Measurements from ENCODE around the gene AFF3. TPM values are rescaled to one million over a fixed set of nuclear protein-coding genes. Genes with fewer than 3 reads are reported as not detected.

The AFF3 gene
- total and polyA plus RNA-seq, 8 donors: 1.4 to 78.8 (median 14.7) TPM

DNA sequence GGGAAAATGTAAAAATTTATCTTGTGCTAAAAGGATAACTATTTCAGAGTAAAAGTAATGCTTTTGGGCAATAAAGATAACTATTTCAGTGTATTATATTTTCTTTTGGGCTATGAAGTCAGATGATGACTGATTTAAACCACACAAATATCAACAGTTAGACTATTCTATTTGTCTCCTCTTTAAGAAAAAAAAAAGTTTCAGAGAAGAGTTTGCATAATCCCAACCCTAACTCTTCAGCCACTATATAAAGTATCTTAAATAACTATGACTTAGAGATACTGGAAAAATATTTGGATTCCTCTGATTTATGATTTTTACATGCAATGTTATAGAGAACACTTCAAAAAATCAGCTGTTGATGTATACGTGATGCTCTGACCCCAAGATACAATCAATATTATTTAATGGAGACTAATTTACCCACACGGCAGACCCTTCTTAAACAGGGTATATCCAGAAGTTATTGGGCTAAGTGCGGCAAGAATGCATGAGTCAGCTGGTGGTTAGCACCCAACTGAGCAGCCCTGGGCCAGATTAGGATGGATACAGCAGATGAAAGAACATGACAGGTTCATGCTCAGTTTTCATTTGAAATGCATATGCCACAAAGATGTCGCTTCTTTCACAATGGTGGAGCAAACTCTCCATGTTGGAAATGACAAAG, 279.0 kb downstream of the AFF3 start:
- no peak overlapping the region for H3K4me3 ChIP-seq
- WGBS, 5 donors: 93 to 97% (median 96%) methylated on average over 4 of the region's 4 CpGs
- no peak for DNase-seq
- intact Hi-C loops (cut with DNase I; ENCODE audit: low total_unique reads): no loop called here
- TF ChIP-seq POLR2AphosphoS5 (IDR thresholded peaks at IDR 0.05) (no peak), POLR2A (IDR thresholded peaks at IDR 0.05) (no peak), EP300 (IDR thresholded peaks at IDR 0.05) (no peak)
- TF ChIP-seq, protein P1, sequence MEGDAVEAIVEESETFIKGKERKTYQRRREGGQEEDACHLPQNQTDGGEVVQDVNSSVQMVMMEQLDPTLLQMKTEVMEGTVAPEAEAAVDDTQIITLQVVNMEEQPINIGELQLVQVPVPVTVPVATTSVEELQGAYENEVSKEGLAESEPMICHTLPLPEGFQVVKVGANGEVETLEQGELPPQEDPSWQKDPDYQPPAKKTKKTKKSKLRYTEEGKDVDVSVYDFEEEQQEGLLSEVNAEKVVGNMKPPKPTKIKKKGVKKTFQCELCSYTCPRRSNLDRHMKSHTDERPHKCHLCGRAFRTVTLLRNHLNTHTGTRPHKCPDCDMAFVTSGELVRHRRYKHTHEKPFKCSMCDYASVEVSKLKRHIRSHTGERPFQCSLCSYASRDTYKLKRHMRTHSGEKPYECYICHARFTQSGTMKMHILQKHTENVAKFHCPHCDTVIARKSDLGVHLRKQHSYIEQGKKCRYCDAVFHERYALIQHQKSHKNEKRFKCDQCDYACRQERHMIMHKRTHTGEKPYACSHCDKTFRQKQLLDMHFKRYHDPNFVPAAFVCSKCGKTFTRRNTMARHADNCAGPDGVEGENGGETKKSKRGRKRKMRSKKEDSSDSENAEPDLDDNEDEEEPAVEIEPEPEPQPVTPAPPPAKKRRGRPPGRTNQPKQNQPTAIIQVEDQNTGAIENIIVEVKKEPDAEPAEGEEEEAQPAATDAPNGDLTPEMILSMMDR (IDR thresholded peaks at IDR 0.05): no peak
- no peak overlapping the region for H3K27ac ChIP-seq
- H3K4me1 ChIP-seq: peaks cover 4 to 30% (median 19%) of the 10 kb centered on the region in 4 donors
- no peaks in the 10 kb centered on the region for H3K27me3 ChIP-seq
- no peaks in the 10 kb centered on the region for H3K9me3 ChIP-seq
- no peaks in the 10 kb centered on the region for H3K36me3 ChIP-seq

DNA sequence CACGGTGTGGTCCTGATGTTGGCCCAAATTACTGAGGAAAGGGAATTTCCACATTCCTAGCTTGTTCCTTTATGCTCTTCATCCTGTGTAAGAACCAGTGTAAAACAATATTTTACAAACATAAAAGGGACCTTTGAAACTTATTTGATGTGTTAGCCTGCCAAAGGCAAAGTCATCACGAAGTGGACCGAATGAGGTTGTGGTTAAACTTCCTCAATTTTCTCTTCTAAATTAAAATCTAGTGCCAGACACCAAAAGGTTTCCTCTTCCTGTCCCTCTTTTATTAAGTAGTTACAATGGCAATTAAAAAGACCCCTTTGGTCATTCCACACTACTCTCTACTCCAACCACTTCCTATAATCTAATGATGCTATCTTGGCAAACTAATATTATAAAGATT, 279.8 kb downstream of the AFF3 start:
- WGBS, 5 donors: 26 to 50% (median 42%) methylated on average over 3 of the region's 3 CpGs
- no peaks in the 10 kb centered on the region for H3K36me3 ChIP-seq
- no peak overlapping the region for H3K4me3 ChIP-seq
- H3K9me3 ChIP-seq: no peaks in the 10 kb centered on the region
- intact Hi-C loops (cut with DNase I; ENCODE audit: low total_unique reads): no loop called here
- DNase-seq: no peak
- TF ChIP-seq, protein P1 (IDR thresholded peaks at IDR 0.05): no peak
- TF ChIP-seq POLR2A (IDR thresholded peaks at IDR 0.05) (no peak), EP300 (IDR thresholded peaks at IDR 0.05) (no peak), POLR2AphosphoS5 (IDR thresholded peaks at IDR 0.05) (no peak)
- peaks cover 4 to 32% (median 20%) of the 10 kb centered on the region in 4 donors for H3K4me1 ChIP-seq
- H3K27ac ChIP-seq: no peak overlapping the region
- H3K27me3 ChIP-seq: no peaks in the 10 kb centered on the region

DNA sequence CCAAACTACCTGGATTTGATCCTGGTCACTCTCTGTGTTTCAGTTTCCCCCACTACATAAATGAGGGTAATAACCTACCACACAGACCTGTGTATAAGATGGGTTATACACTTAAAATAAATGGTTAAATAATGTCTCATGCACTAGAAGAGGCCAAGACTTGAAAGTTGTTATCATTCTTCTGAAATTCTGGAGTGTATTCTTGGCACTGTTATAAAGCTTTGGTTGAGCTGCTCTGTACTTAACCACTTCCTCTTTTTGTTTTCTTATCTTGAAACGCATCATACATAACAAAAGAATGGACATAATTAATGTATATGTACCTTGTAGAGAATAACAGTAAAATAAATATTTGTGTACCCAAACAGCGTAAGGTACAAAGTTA, 281.0 kb downstream of the AFF3 start:
- Histone ChIP-seq H3K4me3 (no peak overlapping the region), H3K27me3 (no peaks in the 10 kb centered on the region), H3K36me3 (no peaks in the 10 kb centered on the region), H3K4me1 (peaks cover 4 to 32% (median 20%) of the 10 kb centered on the region in 4 donors), H3K27ac (no peak overlapping the region), H3K9me3 (no peaks in the 10 kb centered on the region)
- intact Hi-C loops (cut with DNase I; ENCODE audit: low total_unique reads): no loop called here
- WGBS, 5 donors: 4 to 33% (median 17%) methylated on average over 2 of the region's 2 CpGs
- DNase-seq: no peak
- TF ChIP-seq EP300 (IDR thresholded peaks at IDR 0.05) (no peak), POLR2AphosphoS5 (IDR thresholded peaks at IDR 0.05) (no peak), POLR2A (IDR thresholded peaks at IDR 0.05) (no peak)
- TF ChIP-seq, protein P1 (IDR thresholded peaks at IDR 0.05): no peak

DNA sequence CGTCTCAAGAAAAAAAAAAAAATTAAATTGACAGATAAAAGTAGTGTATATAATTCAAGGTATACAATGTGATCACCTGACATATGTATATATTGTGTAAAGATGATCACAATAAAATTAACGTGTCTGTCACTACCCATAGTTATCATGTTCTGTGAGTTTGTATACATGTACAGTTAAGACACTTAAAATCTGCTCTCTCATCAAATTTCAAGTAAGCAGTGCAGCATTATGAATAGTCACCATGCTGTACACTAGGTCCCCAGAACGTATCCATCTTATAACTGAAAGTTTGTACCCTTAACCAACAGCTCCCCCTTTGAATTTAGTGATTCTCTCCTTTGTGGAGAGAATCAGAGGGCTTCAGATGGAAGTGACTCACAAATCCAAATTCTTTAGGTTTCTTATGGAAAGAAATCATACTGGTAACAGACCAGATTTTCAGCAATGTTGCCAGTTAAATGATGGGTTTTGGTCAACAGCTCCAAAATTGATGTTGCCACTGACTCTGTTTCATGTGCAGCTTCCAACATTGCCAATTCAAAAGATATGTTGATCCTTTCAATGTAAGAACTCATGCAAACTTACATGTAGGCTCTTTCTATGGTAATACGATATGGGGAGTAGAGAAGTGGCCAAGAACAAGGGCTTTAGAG, 281.5 kb downstream of the AFF3 start:
- TF ChIP-seq POLR2AphosphoS5 (IDR thresholded peaks at IDR 0.05) (no peak), EP300 (IDR thresholded peaks at IDR 0.05) (no peak), POLR2A (IDR thresholded peaks at IDR 0.05) (no peak)
- TF ChIP-seq, protein P1 (IDR thresholded peaks at IDR 0.05): no peak
- Histone ChIP-seq H3K36me3 (no peaks in the 10 kb centered on the region), H3K4me3 (no peak overlapping the region), H3K27ac (no peak overlapping the region), H3K27me3 (no peaks in the 10 kb centered on the region), H3K4me1 (peaks cover 4 to 32% (median 20%) of the 10 kb centered on the region in 4 donors), H3K9me3 (no peaks in the 10 kb centered on the region)
- 80 to 87% (median 83%) methylated on average over 4 of the region's 4 CpGs for WGBS, 5 donors
- no peak for DNase-seq
- intact Hi-C loops (cut with DNase I; ENCODE audit: low total_unique reads): no loop called here

All from stomach (tissue), 9 donors.